GM21723 (cell line): ENCODE data around the gene SAMHD1.
"Not testable (repeated sequence)": the region's sequence is repeated elsewhere in the genome, so short reads cannot be mapped to it uniquely, and the experiment has no call there.

Experiments used
- ATAC-seq: cut with Tn5 transposase; IDR thresholded peaks from one replicate; pipeline ENCODE4 v1.9.1; 2021; ENCODE audit warnings: mild to moderate bottlenecking, moderate library complexity; ENCODE audit not compliant: unreplicated experiment

The SAMHD1 gene

GRCh38 chr20:36875702-36876472 is 75.6 kb downstream of the SAMHD1 start, which contains the start of gene TLDC2:
TSS of gene TLDC2 (plus strand) at chr20:36876138. CDS start at chr20:36876175, 37 bp downstream.
- ATAC-seq: no peak

GRCh38 chr20:36875093-36875492 is 76.4 kb downstream of the SAMHD1 start:
- ATAC-seq: not testable (repeated sequence)

- no peak for ATAC-seq
These were observed 77.9 kb downstream of the SAMHD1 start for GRCh38 chr20:36873498-36874189.

GRCh38 chr20:36872852-36873251 is 78.7 kb downstream of the SAMHD1 start:
- ATAC-seq: no peak

GRCh38 chr20:36871640-36872570 is 79.6 kb downstream of the SAMHD1 start:
- no peak for ATAC-seq

GRCh38 chr20:36866681-36867495 is 84.6 kb downstream of the SAMHD1 start:
- ATAC-seq: no peak

GRCh38 chr20:36866164-36866563 is 85.3 kb downstream of the SAMHD1 start:
- no peak for ATAC-seq

- ATAC-seq: no peak
These were observed 85.7 kb downstream of the SAMHD1 start for GRCh38 chr20:36865861-36866149.

GRCh38 chr20:36865076-36865860 is 86.2 kb downstream of the SAMHD1 start:
- ATAC-seq: no peak

- ATAC-seq: peak; percentile 52
These were observed 88.4 kb downstream of the SAMHD1 start for GRCh38 chr20:36862857-36863668.

GRCh38 chr20:36861875-36862801 is 89.4 kb downstream of the SAMHD1 start:
- no peak for ATAC-seq

- ATAC-seq: no peak
These were observed 90.0 kb downstream of the SAMHD1 start for GRCh38 chr20:36861625-36861874.

- ATAC-seq: no peak
These were observed 90.5 kb downstream of the SAMHD1 start for GRCh38 chr20:36860811-36861624.

- ATAC-seq: no peak
These were observed 91.2 kb downstream of the SAMHD1 start for GRCh38 chr20:36860339-36860738.

GRCh38 chr20:36859700-36860330 is 91.7 kb downstream of the SAMHD1 start:
- ATAC-seq: no peak

- no peak for ATAC-seq
These were observed 92.3 kb downstream of the SAMHD1 start for GRCh38 chr20:36859282-36859555.
